Pancreas (tissue), 10 donors: ENCODE results near the gene HORMAD2. TPM values are rescaled to one million over a fixed set of nuclear protein-coding genes. Genes with fewer than 3 reads are reported as not detected.
A peak's percentile ranks its signal among the peaks of the same experiment; 100 is the strongest.

Experiments used
- ATAC-seq, 4 donors: fragments of 200-7000 bp; cut with Tn5 transposase; one replicate each; pipeline versions ENCODE4 v1.8.0 to v1.9.1; 2020; ENCODE audit warnings: mild to moderate bottlenecking in 4 of 4, moderate library complexity in 4 of 4
- DNase-seq, 6 donors: peaks; one replicate each; pipeline ENCODE4 v3.0.0-alpha.2; 2020
- FAIRE-seq: peaks from 2 replicates; lab custom pipeline; 2012; peaks lifted over from hg19 to GRCh38; lab: Jason Lieb, UNC
- H3K27ac ChIP-seq, 4 donors: fragments of 200-600 bp; sonication (generic); 1 replicate in 3 of 4; 2 replicates in 1 of 4; pipeline versions ENCODE4 v1.5.0 to v1.8.0; 2020
- H3K27me3 ChIP-seq, 4 donors: fragments of 200-600 bp; one replicate each; pipeline ENCODE4 v1.8.0; 2021
- H3K36me3 ChIP-seq, 3 donors: fragments of 200-600 bp; sonication (generic) in 1 of 3; one replicate each; pipeline versions ENCODE4 v1.5.0 to v1.8.0; 2020 to 2021
- H3K4me1 ChIP-seq, 3 donors: fragments of 200-600 bp; one replicate each; pipeline ENCODE4 v1.8.0; 2021
- H3K4me3 ChIP-seq, 4 donors: fragments of 200-600 bp; sonication (generic) in 2 of 4; one replicate each; pipeline versions ENCODE4 v1.5.0 to v1.8.0; 2020 to 2021
- H3K9me3 ChIP-seq, 4 donors: fragments of 200-600 bp; one replicate each; pipeline ENCODE4 v1.8.0; 2021
- CTCF ChIP-seq, 4 donors: fragments of 200-600 bp; sonication (generic) in 3 of 4; IDR thresholded peaks; one replicate each; pipeline versions ENCODE4 v1.5.0 to v1.8.0; 2021; ENCODE audit warnings: antibody characterized with exemption in 4 of 4
- WGBS, 2 donors: extraction: QIAGEN DNeasy Blood & Tissue Kit; methylation state at CpG; one replicate each; pipeline ENCODE4 v1.1.7; 2013; 5-methylcytosine and 5-hydroxymethylcytosine counted together
- intact Hi-C, 3 donors: fragments of 100-400 bp; cut with DNase I; formaldehyde crosslinking; loops; one replicate each; pipeline versions ENCODE4 v1.11.1 to v1.14.2; 2022
- polyA plus RNA-seq, 2 donors: library from polyadenylated mRNA; stranded (reverse); fragments of 200-250 nt; gene quantifications; one replicate each; pipeline ENCODE4 v1.2.3, GENCODE V29; 2013
- total RNA-seq, 6 donors: library from RNA; stranded (reverse); fragmentation: NEBNext Ultra II Directional in 4 of 6; extraction: Animal tissue kit (Norgen Biotek cat#: 25700) in 4 of 6; gene quantifications; one replicate each; pipeline versions ENCODE4 v1.2.1 to v1.2.4, GENCODE V29; 2021 to 2023
- donor health status: healthy with polysubstance abuse.
- donor health status: DM: no; HTN: no; CAD: no; lungs with moderate emphysema.
- donor health status: DM: no; HTN: no; CAD: no.
- donor health status: control.
- donor health status: control.
- donor health status: Bipolar disorder and iron deficiency.
- donor health status: DM: yes; HTN: yes; CAD: no.
- donor health status: DM: no; HTN: no; CAD: no.
- donor health status: DM: no; HTN: no; CAD: no.
- donor health status: DM: yes; HTN: yes; CAD: no.

Gene HORMAD2
- total and polyA plus RNA-seq, 8 donors: not detected

DNA sequence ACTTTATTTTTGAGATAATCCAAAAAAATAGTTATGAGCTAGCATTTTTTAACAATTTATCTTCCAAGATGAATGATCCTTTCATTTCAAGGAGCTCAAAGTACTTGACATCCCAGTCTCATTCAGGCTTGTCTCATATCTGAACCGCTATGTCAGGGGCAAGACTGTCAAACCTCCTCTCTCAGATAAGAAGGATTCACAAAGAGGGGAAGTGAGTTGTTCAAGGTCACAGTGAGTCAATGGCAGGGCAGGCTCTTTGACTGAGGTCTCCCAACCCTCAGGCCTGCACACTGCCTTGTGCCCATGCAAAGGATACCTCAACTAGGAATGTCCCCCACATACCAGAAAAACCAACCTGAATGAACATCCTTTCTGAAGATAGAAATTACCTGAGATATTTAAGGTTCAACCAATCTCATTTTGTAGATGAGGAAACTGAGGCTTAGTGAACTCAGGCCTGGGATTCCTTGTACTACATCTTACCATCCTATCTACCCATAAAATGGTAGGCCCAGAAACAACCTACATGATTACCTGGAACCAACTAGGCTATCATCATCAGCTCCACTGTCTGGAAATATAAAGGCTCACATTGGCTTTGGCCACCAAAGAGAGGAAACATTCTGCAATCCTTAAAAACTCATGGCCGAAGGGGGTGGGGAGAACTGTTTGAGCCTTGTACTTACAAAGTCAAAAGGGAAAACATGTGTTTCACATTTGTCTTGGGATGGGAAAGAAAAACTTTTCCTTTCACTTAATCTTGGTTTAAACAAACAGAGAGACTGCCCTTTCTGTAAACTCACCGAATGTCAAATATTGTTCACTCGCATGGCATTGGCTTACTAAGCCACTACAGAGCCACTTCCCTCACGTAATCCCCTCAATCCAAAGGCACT lies 115.2 kb downstream of the HORMAD2 start:
- Histone ChIP-seq H3K4me1 (peaks cover 0 to 8% (median 0%) of the 10 kb centered on the region in 3 donors), H3K36me3 (no peaks in the 10 kb centered on the region), H3K9me3 (no peaks in the 10 kb centered on the region), H3K27ac (peak overlapping the region in 3 of 4 donors; percentile 18 to 80 (median 75)), H3K27me3 (no peaks in the 10 kb centered on the region), H3K4me3 (no peak overlapping the region)
- DNase-seq (no peak), FAIRE-seq (no peak), ATAC-seq (peak in 3 of 4 donors; percentile 8 to 45 (median 24))
- TF ChIP-seq CTCF (IDR thresholded peaks at IDR 0.05): no peak
- intact Hi-C loops: loop anchor here in 1 of 3 donors (10.0 kb wide), 1 partner anchor 81 kb away; no protein-coding TSS in a partner anchor
- 49 to 55% methylated on average over 5 of the region's 5 CpGs for WGBS, 2 donors

- Histone ChIP-seq H3K4me3 (no peak overlapping the region), H3K36me3 (no peaks in the 10 kb centered on the region), H3K4me1 (peaks cover 0 to 8% (median 0%) of the 10 kb centered on the region in 3 donors), H3K27me3 (no peaks in the 10 kb centered on the region), H3K27ac (peak overlapping the region in 3 of 4 donors; percentile 18 to 80 (median 75)), H3K9me3 (no peaks in the 10 kb centered on the region)
- intact Hi-C loops: loop anchor here in 1 of 3 donors (10.0 kb wide), 1 partner anchor 82 kb away; no protein-coding TSS in a partner anchor
- peak in 4 of 6 donors; percentile 57 to 65 (median 60) for DNase-seq
- TF ChIP-seq CTCF (IDR thresholded peaks at IDR 0.05): no peak
- WGBS, 2 donors: 24 to 35% methylated on average over 11 of the region's 11 CpGs
- FAIRE-seq: no peak
- peak; percentile 63 to 88 (median 87) for ATAC-seq
These were observed 116.0 kb downstream of the HORMAD2 start for GRCh38 chr22:30196141-30196879.

DNA sequence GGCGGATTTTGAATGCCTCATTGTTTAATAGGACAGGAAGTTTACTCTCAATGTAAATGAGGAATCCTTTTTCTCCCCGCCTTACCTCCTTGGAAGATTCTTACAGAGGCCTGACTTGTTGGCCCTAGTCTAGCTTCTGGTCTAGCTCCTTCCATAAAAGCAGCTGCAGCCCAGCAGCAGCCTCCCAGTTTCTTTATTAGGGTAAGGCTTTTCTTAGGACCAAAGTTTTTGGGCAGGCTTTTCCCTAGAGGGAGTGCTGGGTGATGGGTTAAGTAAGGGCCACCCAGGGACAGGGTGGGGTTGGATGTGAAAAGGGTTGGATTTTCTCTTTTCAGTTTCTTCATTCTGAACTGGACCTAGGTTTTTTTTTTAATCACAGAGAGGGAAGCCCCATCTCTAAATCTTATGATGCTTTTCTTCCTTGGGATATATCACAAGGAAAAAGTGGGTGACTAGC lies 116.6 kb downstream of the HORMAD2 start:
- no peak overlapping the region for H3K4me3 ChIP-seq
- no peak for TF ChIP-seq CTCF (IDR thresholded peaks at IDR 0.05)
- H3K36me3 ChIP-seq: no peaks in the 10 kb centered on the region
- intact Hi-C loops: loop anchor here in 1 of 3 donors (10.0 kb wide), 1 partner anchor 82 kb away; no protein-coding TSS in a partner anchor
- DNase-seq (no peak), FAIRE-seq (no peak), ATAC-seq (no peak)
- H3K27ac ChIP-seq: peak overlapping the region in 2 of 4 donors; percentile 75 to 80
- 75 to 77% methylated on average over 2 of the region's 2 CpGs for WGBS, 2 donors
- H3K4me1 ChIP-seq: peaks cover 0 to 8% (median 0%) of the 10 kb centered on the region in 3 donors
- H3K27me3 ChIP-seq: no peaks in the 10 kb centered on the region
- no peaks in the 10 kb centered on the region for H3K9me3 ChIP-seq

- Histone ChIP-seq H3K27me3 (no peaks in the 10 kb centered on the region), H3K4me3 (no peak overlapping the region), H3K9me3 (no peaks in the 10 kb centered on the region), H3K4me1 (peaks cover 0 to 8% (median 0%) of the 10 kb centered on the region in 3 donors), H3K27ac (peak overlapping the region in 2 of 4 donors; percentile 75 to 80), H3K36me3 (no peaks in the 10 kb centered on the region)
- no peak for ATAC-seq
- DNase-seq: no peak
- no peak for FAIRE-seq
- intact Hi-C loops: loop anchor here in 1 of 3 donors (10.0 kb wide), 1 partner anchor 83 kb away; no protein-coding TSS in a partner anchor
- TF ChIP-seq CTCF (IDR thresholded peaks at IDR 0.05): no peak
These were observed 117.1 kb downstream of the HORMAD2 start for GRCh38 chr22:30197389-30197788.
